Hippocampal formation (tissue), 2 donors: ENCODE results near the gene LONRF2.
"Not testable (repeated sequence)": the region's sequence is repeated elsewhere in the genome, so short reads cannot be mapped to it uniquely, and the experiment has no call there.

ENCODE experiments used
- DNase-seq, 2 donors: peaks; one replicate each; lab custom pipeline; 2025; lab: John Stamatoyannopoulos, UW

Gene LONRF2

DNA sequence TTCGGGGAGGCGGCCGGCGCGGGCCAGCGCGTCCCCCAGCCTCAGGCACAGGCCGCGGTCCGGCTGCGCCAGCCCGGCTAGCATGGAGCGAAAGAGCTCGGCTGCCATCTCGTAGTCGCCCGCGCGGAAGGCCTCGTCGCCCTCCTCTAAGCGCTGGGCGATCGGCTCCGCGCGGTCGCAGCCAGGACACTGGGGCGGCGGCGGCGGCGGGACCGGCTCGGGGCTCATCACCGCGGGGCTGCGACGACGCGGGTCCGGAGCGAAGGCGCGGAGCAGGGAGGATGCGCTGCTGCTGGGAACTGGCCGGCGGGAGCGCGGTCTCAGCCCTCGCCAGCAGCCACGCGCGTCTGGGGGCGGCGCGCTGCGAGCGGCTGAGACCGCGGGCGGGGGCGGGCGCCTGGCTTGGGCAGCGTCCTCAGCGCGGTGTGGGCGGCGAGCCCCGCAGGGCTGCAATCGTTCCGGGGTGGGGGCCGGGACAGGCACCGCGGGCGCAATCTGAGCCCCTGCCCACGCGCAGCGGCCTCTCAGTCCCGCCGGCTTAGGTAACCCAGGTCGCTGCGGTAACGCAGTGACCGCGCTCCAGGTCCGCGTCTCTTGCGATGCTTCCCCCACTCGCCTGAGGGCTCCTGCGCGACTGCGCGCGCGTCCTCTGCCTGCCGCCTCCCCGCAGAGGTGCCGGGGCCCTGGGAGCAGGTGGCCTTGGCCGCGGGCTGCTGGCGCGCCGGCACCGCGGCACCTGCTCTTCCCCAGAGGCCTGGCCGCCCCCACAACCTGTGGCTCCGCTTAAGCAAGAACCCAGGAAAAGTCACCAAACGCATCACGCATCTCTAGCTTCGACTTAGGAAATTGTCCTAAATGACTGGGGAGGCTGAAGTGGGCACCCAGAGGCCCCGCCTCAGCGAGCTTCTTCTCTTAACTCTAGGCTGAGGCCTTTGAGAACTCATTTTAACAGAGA, at the start of gene LONRF2:
Gene LONRF2, minus strand, starts transcription at position 636 of the 955 bp plus-strand sequence. Its CDS starts 408 bp downstream, at position 228.
- peak in 1 of 2 donors; percentile 25 for DNase-seq

- no peak for DNase-seq
Observed at GRCh38 chr2:100367163-100367562, 44.9 kb upstream of the LONRF2 start.

- DNase-seq = no peak
Observed at GRCh38 chr2:100365434-100365833, 43.1 kb upstream of the LONRF2 start.

- not testable (repeated sequence) for DNase-seq
Observed at GRCh38 chr2:100362269-100362668, 40.0 kb upstream of the LONRF2 start.

DNA sequence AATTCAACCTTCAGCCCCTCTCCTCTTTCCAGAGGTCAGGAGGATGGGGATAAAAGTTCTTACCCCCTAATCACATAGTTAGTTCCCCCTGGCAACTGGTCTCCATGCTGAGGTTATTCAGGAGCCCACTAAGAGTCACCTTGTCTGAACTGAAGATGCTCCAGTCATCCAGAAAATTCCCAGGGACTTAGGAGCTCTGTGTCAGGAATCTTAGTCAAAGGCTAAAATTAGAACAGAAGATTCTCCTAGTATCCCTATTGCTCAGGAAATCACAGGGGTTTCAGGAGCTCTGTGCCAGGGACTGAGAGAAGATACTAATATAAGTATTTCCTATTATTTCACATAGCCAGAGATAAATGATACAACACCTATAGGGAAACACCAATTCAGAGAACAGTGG, 37.3 kb upstream of the LONRF2 start:
- no peak for DNase-seq

DNA sequence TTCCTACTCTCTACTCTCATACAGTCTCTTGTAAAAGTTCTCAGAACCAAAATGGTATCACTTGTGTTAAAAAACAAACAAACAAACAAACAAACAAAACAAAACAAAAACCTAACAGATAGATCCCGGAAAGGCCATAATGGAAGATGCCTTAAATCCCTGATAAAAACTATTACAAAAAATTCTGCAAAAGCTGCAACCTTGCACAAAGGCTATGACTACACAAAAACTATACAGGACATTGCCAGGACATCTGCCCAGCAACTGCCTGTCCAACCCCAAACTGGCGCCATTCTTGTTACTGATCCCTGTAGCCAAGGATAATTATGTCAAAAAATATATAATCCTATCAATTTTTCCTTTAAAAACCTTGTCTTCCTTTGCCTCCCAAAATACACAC, 36.3 kb upstream of the LONRF2 start:
- no peak for DNase-seq

- no peak for DNase-seq
Observed at GRCh38 chr2:100352521-100352920, 30.2 kb upstream of the LONRF2 start.

GRCh38 chr2:100350661-100351185, 28.4 kb upstream of the LONRF2 start:
- no peak for DNase-seq

DNA sequence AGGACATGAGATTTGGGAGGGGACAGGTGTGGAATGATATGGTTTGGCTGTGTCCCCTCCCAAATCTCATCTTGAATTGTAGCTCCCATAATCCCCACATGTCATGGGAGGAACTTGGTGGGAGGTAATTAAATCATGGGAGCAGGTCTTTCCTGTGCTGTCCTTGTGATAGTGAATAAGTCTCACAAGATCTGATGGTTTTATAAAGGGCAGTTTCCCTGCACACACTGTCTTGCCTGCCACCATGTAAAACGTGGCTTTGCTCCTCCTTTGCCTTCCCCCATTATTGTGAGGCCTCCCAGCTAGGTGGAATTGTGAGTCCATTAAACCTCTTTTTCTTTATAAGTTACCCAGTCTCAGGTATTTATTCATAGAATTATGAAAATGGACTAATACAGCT, 22.8 kb upstream of the LONRF2 start:
- not testable (repeated sequence) for DNase-seq

GRCh38 chr2:100344433-100344832, 22.1 kb upstream of the LONRF2 start:
- DNase-seq = no peak

- DNase-seq = not testable (repeated sequence)
Observed at GRCh38 chr2:100342466-100342865, 20.2 kb upstream of the LONRF2 start.

DNA sequence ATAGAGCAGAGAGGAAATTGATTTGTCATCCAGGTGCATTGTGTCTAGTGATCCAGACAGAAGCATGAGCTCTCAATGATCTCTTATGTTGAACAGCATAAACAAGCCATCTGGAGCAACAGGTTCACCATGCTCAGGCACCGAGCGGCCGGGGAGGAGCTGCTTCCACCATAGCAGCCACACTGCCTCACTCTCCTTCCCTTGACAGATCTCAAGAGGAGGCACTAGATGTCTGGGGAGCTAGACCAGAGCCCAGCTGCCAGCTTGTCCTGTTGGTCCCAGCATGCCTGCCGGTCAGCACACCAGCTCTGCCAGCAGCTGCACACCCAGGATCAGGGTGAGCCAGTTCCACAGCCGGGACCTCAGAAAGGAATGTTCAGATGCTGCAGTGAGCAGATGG, 17.5 kb upstream of the LONRF2 start:
- DNase-seq = no peak

DNA sequence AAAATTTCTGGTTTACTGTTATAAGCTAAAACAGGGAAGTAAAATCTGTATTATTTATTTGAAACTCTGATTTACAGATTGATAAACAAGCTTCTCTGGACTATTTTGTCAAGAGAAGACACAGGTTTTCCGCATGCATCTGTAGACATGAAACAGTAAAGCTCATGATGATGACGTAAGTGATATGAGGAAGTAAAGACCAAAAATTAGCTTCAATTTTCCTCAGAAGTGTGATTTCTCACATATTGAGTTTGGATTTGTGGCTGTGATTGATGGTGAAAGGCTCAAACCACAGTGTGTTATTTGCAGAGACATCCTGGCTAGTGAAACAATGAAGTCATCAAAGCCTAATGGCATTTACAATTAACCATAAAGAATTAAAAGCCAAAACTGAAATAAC, 12.6 kb upstream of the LONRF2 start:
- DNase-seq = no peak

GRCh38 chr2:100327742-100328141, 5.4 kb upstream of the LONRF2 start:
- DNase-seq = no peak

GRCh38 chr2:100321179-100321865, 979 bp downstream of the LONRF2 start:
- DNase-seq = peak in 1 of 2 donors; percentile 12

DNA sequence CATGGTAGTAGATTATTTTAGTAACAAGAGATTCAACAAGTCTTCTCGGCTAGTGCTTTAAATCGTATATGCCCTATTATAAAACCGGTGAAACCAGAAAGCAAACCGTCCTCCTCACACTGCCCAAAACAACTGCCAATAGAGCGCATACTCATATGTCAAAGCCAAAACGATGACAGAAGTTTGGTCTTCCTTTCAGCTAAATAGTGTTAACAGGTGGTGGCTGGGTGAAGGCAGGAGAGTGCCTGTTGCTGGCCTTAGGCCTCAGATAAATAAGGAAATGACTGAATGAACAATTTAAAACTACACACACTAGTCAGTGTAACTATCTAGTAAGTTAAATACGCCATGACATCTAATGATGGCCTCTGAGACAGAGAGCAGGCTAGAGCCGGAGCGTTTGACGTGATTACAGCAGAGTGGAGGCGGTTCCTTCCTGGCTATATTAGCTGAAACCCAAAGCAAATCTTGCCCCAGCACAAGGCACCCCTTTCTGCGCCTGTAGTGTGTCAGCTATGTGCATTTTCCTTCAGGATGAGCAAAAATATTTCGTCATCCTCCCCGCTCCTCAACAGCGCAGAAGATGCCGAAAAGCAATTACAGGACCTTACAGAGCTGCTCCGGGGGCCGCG, 1.6 kb downstream of the LONRF2 start:
- DNase-seq = peak; percentile 18 to 39

DNA sequence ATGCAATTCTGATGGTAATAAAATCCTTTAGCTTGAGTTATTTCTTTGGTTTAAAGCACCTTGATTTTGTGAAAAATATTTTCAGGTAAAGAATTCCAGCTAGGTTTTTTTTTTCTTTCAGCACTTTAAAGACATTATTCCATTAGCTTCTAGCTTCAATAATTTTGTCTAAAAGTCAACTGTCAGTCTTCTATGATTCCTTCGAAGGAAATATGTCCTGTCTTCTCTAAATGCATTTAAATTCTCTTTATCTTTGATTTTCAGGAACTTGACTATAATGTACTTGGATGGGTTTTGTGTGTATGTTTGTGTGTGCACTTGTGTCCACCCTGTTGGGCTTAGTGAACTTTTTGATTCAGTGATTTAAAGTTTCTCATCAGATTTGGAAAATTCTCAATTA, 4.7 kb downstream of the LONRF2 start:
- no peak for DNase-seq

DNA sequence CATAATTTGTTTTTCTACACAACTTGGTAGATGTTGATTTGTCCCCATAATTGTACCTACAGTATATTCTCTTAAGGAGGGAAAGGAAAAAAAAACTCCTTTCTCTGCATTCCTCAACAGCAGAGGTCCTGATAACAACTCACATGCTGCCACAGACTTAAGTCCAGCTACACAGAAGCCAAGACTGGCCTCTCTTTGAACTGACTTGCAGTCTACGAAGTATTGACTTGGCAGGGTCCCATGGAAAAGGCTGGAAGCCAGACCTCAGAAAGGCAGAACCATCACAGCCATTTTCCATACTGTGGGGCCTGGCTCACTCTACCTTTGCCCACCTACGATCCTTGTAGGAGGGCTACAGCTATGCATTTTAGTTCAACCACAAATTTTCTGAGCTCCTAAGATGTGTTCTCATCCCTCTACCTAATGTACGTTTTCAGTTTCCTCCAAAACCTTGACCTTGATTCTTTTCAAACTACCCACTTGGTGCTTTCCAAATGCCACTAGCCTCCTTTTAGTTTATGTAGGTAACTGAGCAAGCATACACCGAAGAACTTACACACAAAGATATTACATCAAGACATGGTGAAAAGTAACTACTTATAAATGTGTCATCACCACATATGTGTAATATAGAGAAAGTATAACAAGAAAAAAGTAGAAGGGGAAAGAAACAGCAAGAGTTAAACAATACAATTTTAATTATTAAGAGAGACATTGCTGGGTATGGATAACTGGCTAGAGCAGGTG, 12.2 kb downstream of the LONRF2 start:
- no peak for DNase-seq

- DNase-seq = peak in 1 of 2 donors; percentile 22
Observed at GRCh38 chr2:100309311-100309710, 13.0 kb downstream of the LONRF2 start.

DNA sequence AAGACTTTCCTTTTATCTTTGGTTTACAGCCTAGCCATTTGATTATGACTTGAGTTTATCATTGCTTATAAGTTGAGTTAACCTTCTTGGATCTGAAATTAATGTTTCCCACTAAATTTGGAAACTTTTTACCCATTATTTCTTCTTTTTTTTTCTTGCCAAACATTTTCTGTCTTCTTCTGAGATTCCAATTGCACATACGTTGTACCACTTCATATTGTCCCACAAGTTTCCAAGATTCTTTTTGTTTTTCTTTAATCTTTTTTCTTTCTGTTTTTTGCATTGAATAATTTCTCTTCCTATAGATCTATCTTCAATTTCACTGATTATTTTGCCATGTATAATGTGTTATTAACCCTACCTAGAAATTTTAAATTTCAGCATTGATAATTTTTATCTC, 18.6 kb downstream of the LONRF2 start:
- no peak for DNase-seq

- DNase-seq = no peak
Observed at GRCh38 chr2:100302585-100302892, 19.8 kb downstream of the LONRF2 start.
